ENCODE results near the gene KIF17. TPM values are rescaled to one million over a fixed set of nuclear protein-coding genes. Genes with fewer than 3 reads are reported as not detected.

KIF17 gene
- total and polyA plus RNA-seq, 2 of the 8 experiments (the other 6 are each of a cell fraction or from before 2014, with no cell fraction given): 6.9 to 10.4 TPM

DNA sequence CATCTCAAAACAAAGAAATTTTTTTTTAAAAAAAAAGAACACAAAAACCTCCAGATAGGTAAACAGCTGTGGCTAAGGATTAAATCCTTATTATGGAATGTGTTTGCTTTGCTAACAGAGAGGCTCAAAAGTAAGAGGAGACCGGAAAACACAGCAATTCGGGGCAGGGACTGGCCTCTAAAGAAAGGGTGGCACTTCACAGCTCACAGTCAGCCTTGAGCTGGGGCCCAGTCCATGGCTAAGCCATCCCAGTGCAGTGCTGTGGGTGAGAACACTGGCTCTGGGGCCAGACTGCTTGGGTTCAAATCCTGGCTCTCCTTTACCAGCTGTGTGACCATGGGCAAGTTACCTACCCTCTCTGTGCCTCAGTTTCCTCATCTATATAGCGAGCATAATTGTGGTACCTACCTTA, 28.2 kb downstream of the KIF17 start:
- Histone ChIP-seq H3K23me2 (ENCODE audit: low read depth, low read length) (no peaks in the 10 kb centered on the region), H3K27me3 (replicated peaks in 1 of 4; ENCODE audit: control insufficient read depth in 3 of 4, extremely low read depth in 1 of 4, insufficient read depth in 3 of 4, low read length in 3 of 4) (no peaks in the 10 kb centered on the region), H3K79me2 (ENCODE audit: control insufficient read depth in 1 of 2, insufficient read depth in 2 of 2, low read length in 2 of 2) (no peaks in the 10 kb centered on the region), H2AFZ (ENCODE audit: low read length) (no peak overlapping the region), H3K14ac (ENCODE audit: insufficient read length) (no peak overlapping the region), H2BK120ac (replicated peaks; ENCODE audit: low read depth, low read length) (no peak overlapping the region), H3K4me2 (ENCODE audit: insufficient read depth in 1 of 2, low read depth in 2 of 2, low read length in 2 of 2) (no peak overlapping the region), H3K9me3 (ENCODE audit: insufficient read depth in 2 of 2, low read depth in 1 of 2, low read length in 1 of 2) (no peaks in the 10 kb centered on the region), H4K20me1 (replicated peaks in 1 of 2; ENCODE audit: control insufficient read depth in 1 of 2, insufficient read depth in 2 of 2, low read length in 2 of 2) (no peaks in the 10 kb centered on the region), H4K8ac (ENCODE audit: extremely low read depth, insufficient read depth, low read length) (no peak overlapping the region), H3K4me1 (replicated peaks in 1 of 4; ENCODE audit: control insufficient read depth in 3 of 4, insufficient read depth in 4 of 4, low read length in 3 of 4) (no peaks in the 10 kb centered on the region; a peak in 1 of 7 replicates), H3K18ac (ENCODE audit: extremely low read depth, low read length) (no peak overlapping the region), H2BK15ac (ENCODE audit: low read length) (no peak overlapping the region), H2BK12ac (ENCODE audit: low read depth, low read length) (no peak overlapping the region), H3K4ac (replicated peaks; ENCODE audit: insufficient read length, low read depth, low read length) (no peak overlapping the region), H2AK5ac (ENCODE audit: low read depth, low read length) (no peak overlapping the region), H3K4me3 (ENCODE audit: extremely low read depth in 1 of 4, insufficient read depth in 2 of 4, low read depth in 3 of 4, low read length in 4 of 4) (no peak overlapping the region), H3K23ac (ENCODE audit: insufficient read length) (no peak overlapping the region), H3K56ac (replicated peaks; ENCODE audit: insufficient read length, low read depth, low read length) (no peak overlapping the region), H3K79me1 (ENCODE audit: low read depth, low read length) (no peaks in the 10 kb centered on the region), H3K36me3 (ENCODE audit: control insufficient read depth in 2 of 4, insufficient read depth in 4 of 4, low read length in 3 of 4) (peaks cover 0 to 3% (median 0%) of the 10 kb centered on the region in 4 experiments; a peak in 1 of 8 replicates), H4K91ac (replicated peaks; ENCODE audit: insufficient read length, low read length) (no peak overlapping the region), H2BK5ac (ENCODE audit: low read depth, low read length) (no peak overlapping the region), H2BK20ac (ENCODE audit: low read length) (no peak overlapping the region), H3K9ac (replicated peaks in 1 of 4; ENCODE audit: extremely low read depth in 1 of 4, low read depth in 3 of 4, low read length in 3 of 4) (no peak overlapping the region), H3K27ac (ENCODE audit: low read depth, low read length) (no peak overlapping the region), H4K5ac (ENCODE audit: insufficient read length, low read depth, low read length) (no peak overlapping the region)
- ChIA-PET POLR2A (ENCODE audit: partially characterized antibody) (no interaction called here), CTCF (ENCODE audit: partially characterized antibody) (no interaction called here)
- TF ChIP-seq GTF2F1 (IDR thresholded peaks at IDR 0.05; ENCODE audit: borderline replicate concordance, low read depth, low read length) (no peak), JUN (IDR thresholded peaks at IDR 0.05; ENCODE audit: low read depth, low read length) (no peak)
- FAIRE-seq: no peak
- no peak for DNase-seq (ENCODE audit: low read depth in 1 of 2, low spot score in 2 of 2)
- WGBS, 2 experiments (ENCODE audit: extremely low coverage in 1 of 2, insufficient coverage in 1 of 2, insufficient read length in 1 of 2, insufficient replicate concordance in 2 of 2, low coverage in 1 of 2, low lambda C conversion rate in 2 of 2, missing lambda C conversion rate in 1 of 2): 96% methylated on average over 3 of the region's 3 CpGs; no CpG with 5 or more reads in 1 of the 2 experiments
